Measurements from ENCODE around the gene MSLN. TPM values are rescaled to one million over a fixed set of nuclear protein-coding genes. Genes with fewer than 3 reads are reported as not detected.
"Not testable (repeated sequence)": the region's sequence is repeated elsewhere in the genome, so short reads cannot be mapped to it uniquely, and the experiment has no call there.

The MSLN gene
- total RNA-seq, 1 experiment from 2014 or later, result not detected

GRCh38 chr16:754121-754607 lies 6.4 kb upstream of the MSLN start:
- not testable (repeated sequence) for H3K4me1 ChIP-seq; H3K4me3 ChIP-seq; DNase-seq; H3K9me3 ChIP-seq (replicated peaks); H3K27ac ChIP-seq; H3K36me3 ChIP-seq
- peaks cover 35% of the 10 kb centered on the region for H3K27me3 ChIP-seq

- peaks cover 32% of the 10 kb centered on the region for H3K27me3 ChIP-seq
- no peaks in the 10 kb centered on the region for H3K36me3 ChIP-seq
- no peak overlapping the region for H3K27ac ChIP-seq
- no peaks in the 10 kb centered on the region for H3K4me1 ChIP-seq
- H3K9me3 ChIP-seq (replicated peaks), result no peaks in the 10 kb centered on the region
- DNase-seq, result no peak
- H3K4me3 ChIP-seq, result no peak overlapping the region
Measured at GRCh38 chr16:754656-755055, 5.9 kb upstream of the MSLN start.

DNA sequence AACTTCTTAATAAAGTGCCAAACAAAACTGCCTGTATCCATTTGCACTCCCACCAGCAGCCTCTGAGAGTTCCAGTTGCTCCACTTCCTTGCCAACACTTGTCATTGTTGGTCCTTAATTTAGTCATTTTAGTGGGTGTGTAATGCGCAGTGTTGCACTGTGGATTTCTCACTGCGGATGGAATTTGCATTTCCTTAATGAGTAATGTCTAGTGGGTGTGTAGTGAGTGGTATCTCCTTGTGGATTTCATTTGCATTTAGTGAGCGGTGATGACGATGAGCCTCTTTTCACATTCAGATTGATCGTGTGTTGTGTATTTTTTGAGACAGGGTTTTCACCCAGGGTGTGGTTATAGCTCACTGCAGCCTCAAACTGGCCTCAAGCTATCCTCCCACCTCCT lies 4.1 kb upstream of the MSLN start:
- H3K27me3 ChIP-seq, result peaks cover 31% of the 10 kb centered on the region
- H3K9me3 ChIP-seq (replicated peaks), result no peaks in the 10 kb centered on the region
- H3K36me3 ChIP-seq, result no peaks in the 10 kb centered on the region
- H3K4me1 ChIP-seq, result no peaks in the 10 kb centered on the region
- no peak overlapping the region for H3K27ac ChIP-seq
- DNase-seq, result no peak
- H3K4me3 ChIP-seq, result no peak overlapping the region

DNA sequence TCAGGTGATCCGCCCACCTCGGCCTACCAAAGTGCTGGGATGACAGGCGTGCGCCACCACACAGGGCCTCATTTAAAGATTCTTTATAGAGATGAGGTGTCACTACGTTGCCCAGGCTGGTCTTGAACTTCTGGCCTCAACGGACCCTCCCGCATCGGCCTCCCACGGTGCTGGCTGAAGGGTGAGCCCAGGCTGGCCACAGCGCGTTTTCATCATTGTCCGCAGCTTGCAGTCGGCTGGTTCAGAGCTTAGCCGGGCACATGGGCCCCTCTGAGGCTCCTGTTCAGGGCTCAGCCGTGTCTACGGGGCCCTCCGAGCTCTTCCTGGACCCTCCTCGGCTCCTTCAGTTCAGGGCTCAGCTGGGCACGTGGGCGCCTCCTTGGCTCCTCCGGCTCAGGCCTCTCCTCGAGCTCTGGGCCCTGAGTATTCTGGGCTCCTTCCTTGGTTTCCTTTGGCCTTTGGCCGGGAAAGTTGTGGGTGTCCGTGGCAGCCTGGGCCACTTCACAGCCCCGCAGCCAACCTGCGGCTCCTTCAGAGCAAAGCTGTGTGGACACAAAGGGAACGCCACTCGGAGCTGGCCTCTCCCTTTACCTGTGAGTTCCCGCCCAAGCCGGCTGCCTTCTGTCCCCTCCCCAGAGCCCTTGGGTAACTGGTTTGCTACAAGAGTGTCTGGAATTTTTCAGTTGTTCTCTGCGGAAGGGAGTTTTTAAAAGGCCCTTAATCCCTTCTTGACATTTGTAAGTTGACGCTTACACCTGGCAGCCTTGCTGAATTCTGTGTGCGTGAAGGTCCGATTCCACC lies 1.2 kb upstream of the MSLN start:
- H3K4me3 ChIP-seq, result no peak overlapping the region
- DNase-seq, result no peak
- no peaks in the 10 kb centered on the region for H3K9me3 ChIP-seq (replicated peaks)
- H3K36me3 ChIP-seq, result no peaks in the 10 kb centered on the region
- peaks cover 29% of the 10 kb centered on the region for H3K27me3 ChIP-seq
- no peaks in the 10 kb centered on the region for H3K4me1 ChIP-seq
- no peak overlapping the region for H3K27ac ChIP-seq

DNA sequence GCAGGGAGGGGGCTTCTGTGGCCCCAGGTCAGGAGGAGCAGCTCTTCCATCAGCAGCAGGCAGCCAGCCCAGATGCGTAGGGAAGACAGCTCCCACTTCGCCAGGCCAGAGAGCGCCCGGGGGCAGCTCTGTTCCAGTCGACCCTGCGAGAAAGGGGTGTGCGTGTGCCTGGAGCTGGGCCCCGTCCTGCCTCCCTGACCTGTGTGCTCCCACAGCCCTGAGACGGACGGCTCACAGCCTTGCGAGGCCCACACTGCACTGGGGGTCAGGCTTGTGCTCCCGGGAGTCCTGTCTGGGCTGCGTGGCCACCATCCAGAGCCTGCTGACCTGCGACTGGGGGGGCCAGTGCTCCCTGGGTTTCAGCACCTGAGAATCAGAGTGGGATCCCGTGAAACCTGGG lies 469 bp upstream of the MSLN start:
- Histone ChIP-seq H3K9me3 (replicated peaks) (no peaks in the 10 kb centered on the region), H3K27me3 (peaks cover 29% of the 10 kb centered on the region), H3K4me3 (no peak overlapping the region), H3K27ac (no peak overlapping the region), H3K36me3 (no peaks in the 10 kb centered on the region), H3K4me1 (no peaks in the 10 kb centered on the region)
- DNase-seq, result no peak

- Histone ChIP-seq H3K27me3 (peaks cover 29% of the 10 kb centered on the region), H3K36me3 (no peaks in the 10 kb centered on the region), H3K4me1 (no peaks in the 10 kb centered on the region), H3K4me3 (no peak overlapping the region), H3K9me3 (replicated peaks) (no peaks in the 10 kb centered on the region), H3K27ac (no peak overlapping the region)
- no peak for DNase-seq
Measured at GRCh38 chr16:761625-762513, 1.3 kb downstream of the MSLN start.

DNA sequence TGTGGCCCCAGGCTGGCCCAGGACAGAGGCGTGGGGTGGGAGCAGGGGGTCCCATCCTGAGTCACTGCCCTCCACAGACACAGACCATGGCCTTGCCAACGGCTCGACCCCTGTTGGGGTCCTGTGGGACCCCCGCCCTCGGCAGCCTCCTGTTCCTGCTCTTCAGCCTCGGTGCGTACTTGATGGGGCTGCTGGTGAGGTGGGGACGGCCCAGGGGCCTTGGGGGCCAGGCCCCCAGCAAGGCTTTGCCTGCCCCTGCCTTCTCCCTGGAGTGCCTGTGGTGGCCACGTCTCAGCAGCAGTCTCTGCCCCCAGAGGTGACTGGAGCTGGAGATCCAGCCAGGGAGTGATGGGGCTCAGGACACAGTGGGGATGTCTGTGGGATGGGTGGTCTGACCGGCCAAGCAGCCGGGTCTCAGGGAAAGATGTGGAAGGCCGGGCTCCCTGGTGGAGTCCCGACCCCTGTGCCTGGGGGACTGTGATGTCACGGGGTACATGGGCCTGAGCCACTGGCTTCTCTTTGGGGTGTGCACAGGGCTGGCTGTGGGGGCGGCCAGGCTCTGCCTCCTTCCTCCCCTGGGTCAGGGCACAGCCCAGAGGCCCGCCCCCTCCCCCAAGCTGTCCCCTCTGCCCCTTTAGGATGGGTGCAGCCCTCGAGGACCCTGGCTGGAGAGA lies 2.2 kb downstream of the MSLN start:
- peaks cover 29% of the 10 kb centered on the region for H3K27me3 ChIP-seq
- H3K4me1 ChIP-seq, result no peaks in the 10 kb centered on the region
- no peaks in the 10 kb centered on the region for H3K9me3 ChIP-seq (replicated peaks)
- no peaks in the 10 kb centered on the region for H3K36me3 ChIP-seq
- no peak overlapping the region for H3K4me3 ChIP-seq
- no peak overlapping the region for H3K27ac ChIP-seq
- DNase-seq, result no peak

DNA sequence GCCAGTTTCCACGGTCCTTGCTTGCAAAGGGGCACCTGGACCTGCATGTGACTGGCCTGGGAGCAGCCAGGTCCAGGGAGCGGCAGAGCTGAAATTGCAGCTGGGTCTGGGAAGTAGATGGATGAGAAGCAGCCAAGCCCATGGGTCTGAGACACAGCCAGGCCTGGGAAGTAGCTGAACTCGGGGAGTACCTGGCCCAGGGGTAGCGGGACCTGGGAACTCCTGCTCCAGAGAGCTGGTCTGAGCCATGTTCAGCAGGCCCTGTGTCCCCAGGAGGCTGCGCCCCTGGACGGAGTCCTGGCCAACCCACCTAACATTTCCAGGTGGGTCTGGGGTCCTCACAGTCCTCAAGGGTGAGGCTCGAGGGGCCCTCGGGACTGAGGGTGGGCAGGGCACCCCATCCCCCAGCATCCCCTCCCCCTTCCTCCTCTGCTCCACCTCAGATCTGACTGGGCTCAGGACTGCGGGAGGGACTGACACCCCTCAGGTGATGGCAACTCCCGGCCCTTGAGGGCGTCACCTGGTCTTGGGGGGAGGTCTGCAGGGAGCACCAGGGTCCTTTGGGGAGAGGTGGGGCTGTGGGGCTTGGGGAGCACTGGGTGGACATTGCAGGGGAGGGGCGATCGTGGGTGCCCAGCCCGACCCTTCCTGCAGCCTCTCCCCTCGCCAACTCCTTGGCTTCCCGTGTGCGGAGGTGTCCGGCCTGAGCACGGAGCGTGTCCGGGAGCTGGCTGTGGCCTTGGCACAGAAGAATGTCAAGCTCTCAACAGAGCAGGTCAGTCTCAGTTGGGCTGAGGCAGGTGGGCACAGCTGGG lies 3.0 kb downstream of the MSLN start:
- Histone ChIP-seq H3K27ac (no peak overlapping the region), H3K9me3 (replicated peaks) (no peaks in the 10 kb centered on the region), H3K4me1 (no peaks in the 10 kb centered on the region), H3K27me3 (peaks cover 29% of the 10 kb centered on the region), H3K36me3 (no peaks in the 10 kb centered on the region), H3K4me3 (no peak overlapping the region)
- no peak for DNase-seq

DNA sequence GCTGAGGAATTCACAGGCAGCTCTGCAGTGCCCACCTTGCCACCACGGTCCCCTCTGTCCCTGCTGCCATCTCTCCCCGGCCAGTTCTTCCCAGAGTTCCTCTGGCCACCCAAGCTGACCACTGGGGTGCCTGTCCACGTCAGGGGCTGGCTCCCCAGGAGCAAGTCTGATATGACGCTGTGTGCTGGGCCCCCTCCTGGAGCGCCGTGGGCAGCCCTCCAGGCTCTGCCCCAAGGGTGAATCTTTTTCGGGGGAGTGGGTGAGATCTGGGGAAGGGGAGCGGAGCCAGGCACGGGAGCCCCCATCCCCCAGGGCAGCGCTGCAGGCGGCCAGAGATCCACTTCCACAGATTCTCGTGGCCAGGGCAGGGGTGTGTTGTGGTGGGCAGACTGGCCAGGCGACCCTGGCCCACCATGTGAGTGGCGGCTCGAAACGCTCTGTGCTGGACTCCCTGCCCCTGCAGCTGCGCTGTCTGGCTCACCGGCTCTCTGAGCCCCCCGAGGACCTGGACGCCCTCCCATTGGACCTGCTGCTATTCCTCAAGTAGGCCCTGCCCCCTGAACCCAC lies 3.7 kb downstream of the MSLN start:
- DNase-seq, result no peak
- H3K9me3 ChIP-seq (replicated peaks), result no peaks in the 10 kb centered on the region
- peaks cover 29% of the 10 kb centered on the region for H3K27me3 ChIP-seq
- H3K36me3 ChIP-seq, result no peaks in the 10 kb centered on the region
- no peak overlapping the region for H3K4me3 ChIP-seq
- H3K27ac ChIP-seq, result no peak overlapping the region
- H3K4me1 ChIP-seq, result no peaks in the 10 kb centered on the region

GRCh38 chr16:764848-765487 lies 4.4 kb downstream of the MSLN start:
- Histone ChIP-seq H3K9me3 (replicated peaks) (no peaks in the 10 kb centered on the region), H3K36me3 (no peaks in the 10 kb centered on the region), H3K4me3 (no peak overlapping the region), H3K27me3 (peaks cover 27% of the 10 kb centered on the region), H3K27ac (no peak overlapping the region), H3K4me1 (no peaks in the 10 kb centered on the region)
- DNase-seq, result no peak

GRCh38 chr16:765488-765865 lies 4.9 kb downstream of the MSLN start:
- Histone ChIP-seq H3K36me3 (no peaks in the 10 kb centered on the region), H3K4me1 (no peaks in the 10 kb centered on the region), H3K27me3 (peaks cover 24% of the 10 kb centered on the region), H3K4me3 (no peak overlapping the region), H3K9me3 (replicated peaks) (no peaks in the 10 kb centered on the region), H3K27ac (no peak overlapping the region)
- DNase-seq, result no peak

DNA sequence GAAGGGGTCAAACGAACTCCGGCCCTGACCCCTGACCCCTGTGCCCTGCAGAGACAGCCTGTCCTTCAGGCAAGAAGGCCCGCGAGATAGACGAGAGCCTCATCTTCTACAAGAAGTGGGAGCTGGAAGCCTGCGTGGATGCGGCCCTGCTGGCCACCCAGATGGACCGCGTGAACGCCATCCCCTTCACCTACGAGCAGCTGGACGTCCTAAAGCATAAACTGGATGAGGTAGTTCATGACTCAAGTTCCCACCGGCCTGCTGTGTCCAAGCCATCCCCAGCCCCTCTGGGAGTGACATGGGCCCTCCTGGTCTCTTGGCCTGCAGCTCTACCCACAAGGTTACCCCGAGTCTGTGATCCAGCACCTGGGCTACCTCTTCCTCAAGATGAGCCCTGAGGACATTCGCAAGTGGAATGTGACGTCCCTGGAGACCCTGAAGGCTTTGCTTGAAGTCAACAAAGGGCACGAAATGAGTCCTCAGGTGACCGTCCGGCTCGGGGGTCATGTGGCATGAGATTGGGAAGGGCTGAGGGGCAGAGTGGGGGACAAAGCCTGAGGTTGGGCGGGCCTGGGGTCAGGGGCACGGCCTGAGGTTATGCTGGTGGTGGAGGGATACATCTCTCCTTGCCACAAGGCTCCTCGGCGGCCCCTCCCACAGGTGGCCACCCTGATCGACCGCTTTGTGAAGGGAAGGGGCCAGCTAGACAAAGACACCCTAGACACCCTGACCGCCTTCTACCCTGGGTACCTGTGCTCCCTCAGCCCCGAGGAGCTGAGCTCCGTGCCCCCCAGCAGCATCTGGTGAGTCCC lies 5.7 kb downstream of the MSLN start:
- H3K4me3 ChIP-seq, result no peak overlapping the region
- no peaks in the 10 kb centered on the region for H3K36me3 ChIP-seq
- no peak overlapping the region for H3K27ac ChIP-seq
- peaks cover 17% of the 10 kb centered on the region for H3K27me3 ChIP-seq
- H3K9me3 ChIP-seq (replicated peaks), result no peaks in the 10 kb centered on the region
- DNase-seq, result no peak
- H3K4me1 ChIP-seq, result no peaks in the 10 kb centered on the region

All from SJCRH30 (cell line).